ELF-1 (cell line): Measurements from ENCODE around the gene RBMS3.
"Not testable (repeated sequence)": the region's sequence is repeated elsewhere in the genome, so short reads cannot be mapped to it uniquely, and the experiment has no call there.

Experiments
- DNase-seq: peaks from one replicate; pipeline ENCODE4 v3.0.0-alpha.2; 2016; ENCODE audit warnings: low read depth, low spot score

RBMS3 gene

GRCh38 chr3:29311795-29312194, 30.9 kb downstream of the RBMS3 start:
- DNase-seq: no peak

DNA sequence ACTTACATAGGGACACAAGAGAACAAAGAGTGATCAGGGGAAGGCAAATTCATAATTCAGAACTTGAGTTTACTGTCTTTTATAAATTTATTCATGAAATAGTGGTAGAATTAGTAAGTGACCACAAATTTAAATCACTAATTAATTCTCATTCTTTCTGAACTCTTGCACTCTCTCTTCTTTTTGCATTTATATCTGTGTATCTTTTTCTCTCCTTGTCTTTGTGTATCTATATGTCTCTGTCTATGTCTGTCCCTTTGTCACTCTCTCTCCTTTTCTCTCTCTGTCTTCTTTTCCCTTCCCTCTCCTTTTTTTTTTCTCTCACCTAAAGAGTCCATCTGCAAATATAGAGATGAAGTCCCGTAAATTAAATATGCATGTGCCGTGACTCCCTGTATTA, 31.5 kb downstream of the RBMS3 start:
- no peak for DNase-seq

- DNase-seq: no peak
Observed at GRCh38 chr3:29312960-29313452, 32.1 kb downstream of the RBMS3 start.

- DNase-seq: no peak
Observed at GRCh38 chr3:29313981-29314726, 33.3 kb downstream of the RBMS3 start.

DNA sequence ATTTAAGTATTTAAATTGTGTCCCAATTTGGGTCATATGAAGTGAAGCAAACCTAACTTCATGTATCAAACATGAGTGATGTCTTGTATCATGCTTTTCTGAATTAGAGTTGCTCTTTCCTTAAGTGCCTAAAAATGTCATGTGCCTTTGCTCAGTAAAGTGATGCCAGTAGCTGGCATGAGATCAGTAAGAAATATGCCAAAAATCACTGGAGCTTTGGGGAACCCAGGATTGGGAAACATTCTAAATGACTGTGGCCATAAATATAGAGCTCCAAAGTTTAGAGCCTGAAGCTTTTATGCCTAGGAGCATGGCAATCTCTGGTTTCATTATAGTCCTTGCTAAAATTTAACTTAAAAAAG, 33.8 kb downstream of the RBMS3 start:
- no peak for DNase-seq

DNA sequence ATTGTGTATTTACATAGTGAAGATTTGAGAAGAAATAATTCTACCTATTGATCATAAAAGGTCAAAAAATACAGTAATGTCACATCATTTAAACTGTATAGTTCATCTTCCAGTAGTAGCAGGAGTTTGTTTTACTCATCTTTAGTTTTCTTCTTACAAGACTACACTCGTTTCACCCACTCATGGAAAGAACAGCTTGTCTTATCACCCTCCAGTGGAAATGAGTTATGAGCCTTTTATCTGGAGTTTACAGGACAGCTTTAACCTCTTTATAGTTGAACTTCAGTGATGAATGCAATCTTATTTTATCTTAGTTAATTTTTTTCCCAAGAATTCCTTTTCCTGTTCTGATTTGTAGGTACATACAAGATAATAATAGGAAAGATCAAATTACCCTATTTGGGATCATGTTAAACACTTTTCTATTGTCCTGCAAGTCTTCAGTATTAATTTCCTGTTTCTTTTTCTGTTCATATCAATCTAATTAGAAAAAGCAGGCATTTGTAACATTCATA, 36.8 kb downstream of the RBMS3 start:
- no peak for DNase-seq

DNA sequence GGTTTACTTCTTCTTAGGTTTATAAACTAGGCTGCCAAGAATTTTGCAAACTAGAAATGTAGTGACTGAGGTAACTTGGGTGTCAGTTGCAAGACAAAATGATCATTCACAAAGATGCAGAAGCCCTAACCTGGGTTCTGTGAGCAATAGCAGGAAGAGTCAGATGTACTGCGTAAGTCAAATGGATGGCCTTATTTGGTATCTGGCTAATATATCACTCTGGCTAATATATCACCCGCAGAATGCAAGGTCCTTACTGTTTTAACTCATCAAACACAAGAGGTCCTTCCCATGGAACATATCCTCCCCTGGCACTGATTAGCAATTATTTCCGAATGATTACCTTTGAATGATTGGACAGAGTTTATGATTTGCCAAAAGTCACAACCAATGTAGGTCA, 37.4 kb downstream of the RBMS3 start:
- no peak for DNase-seq

DNA sequence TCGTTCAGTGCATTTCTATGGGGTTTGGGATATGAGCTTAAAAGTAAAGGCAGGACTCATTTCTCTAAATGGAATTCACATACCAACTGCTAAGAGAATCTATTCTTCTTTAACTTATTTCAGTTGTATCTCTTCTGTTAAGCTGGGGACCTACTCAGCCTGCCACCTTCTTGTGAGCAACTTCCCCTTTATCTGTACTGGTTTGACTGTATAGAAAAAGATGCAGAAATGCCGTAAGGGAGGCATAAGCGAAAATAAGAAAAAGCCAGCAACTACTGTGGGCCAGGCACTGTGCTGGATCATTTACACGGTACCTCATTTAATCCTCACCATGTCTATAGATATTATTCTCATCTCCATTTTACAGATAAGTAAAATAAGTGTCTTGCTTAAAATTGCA, 38.4 kb downstream of the RBMS3 start:
- no peak for DNase-seq

GRCh38 chr3:29319798-29320197, 38.9 kb downstream of the RBMS3 start:
- no peak for DNase-seq

GRCh38 chr3:29322586-29322985, 41.7 kb downstream of the RBMS3 start:
- DNase-seq: no peak

- DNase-seq: no peak
Observed at GRCh38 chr3:29324180-29324651, 43.3 kb downstream of the RBMS3 start.

GRCh38 chr3:29326540-29326939, 45.7 kb downstream of the RBMS3 start:
- not testable (repeated sequence) for DNase-seq

DNA sequence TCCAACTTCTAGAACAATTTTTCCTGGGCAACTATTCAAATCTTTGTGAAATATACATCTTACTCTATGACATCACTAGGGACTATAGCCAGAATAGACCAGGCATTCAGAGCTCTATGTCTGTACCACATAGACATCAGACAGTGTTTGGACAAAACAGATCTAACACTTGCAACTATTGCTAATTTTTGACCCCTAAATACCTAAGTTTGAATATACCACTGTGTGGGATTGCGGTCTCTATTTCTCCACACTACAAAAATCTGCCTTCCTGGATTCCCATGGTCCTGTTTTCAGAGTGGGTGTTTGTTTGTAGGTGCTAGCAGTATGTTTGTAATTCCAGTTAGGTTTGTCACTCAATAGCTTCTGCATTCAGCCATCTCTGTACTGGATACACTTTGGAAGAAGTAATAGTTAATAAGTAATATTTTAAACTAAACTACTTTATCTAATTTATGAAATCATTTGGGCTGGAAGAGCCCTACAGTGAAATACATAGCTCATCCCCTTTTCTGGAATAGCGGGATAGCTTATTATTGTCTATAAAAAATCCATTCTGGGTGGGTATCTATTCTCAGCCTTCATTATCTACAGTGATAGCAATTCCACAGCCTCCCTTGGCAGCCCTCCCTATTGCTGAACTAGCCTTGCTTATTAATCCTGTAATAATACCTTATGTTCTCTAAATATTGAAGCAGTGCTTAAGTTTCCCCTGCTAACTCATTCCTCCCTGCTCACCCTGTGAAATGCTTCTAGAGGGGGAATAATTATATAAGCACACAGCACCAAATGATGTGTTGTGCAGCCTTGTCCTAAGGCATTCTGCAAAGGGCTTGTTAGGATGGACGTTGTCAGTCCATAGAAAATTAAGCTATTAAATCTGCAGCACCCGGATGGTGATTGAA, 49.4 kb downstream of the RBMS3 start:
- DNase-seq: no peak

- DNase-seq: no peak
Observed at GRCh38 chr3:29331035-29331434, 50.2 kb downstream of the RBMS3 start.

GRCh38 chr3:29331456-29332194, 50.8 kb downstream of the RBMS3 start:
- DNase-seq: no peak

GRCh38 chr3:29332195-29332637, 51.3 kb downstream of the RBMS3 start:
- DNase-seq: no peak

DNA sequence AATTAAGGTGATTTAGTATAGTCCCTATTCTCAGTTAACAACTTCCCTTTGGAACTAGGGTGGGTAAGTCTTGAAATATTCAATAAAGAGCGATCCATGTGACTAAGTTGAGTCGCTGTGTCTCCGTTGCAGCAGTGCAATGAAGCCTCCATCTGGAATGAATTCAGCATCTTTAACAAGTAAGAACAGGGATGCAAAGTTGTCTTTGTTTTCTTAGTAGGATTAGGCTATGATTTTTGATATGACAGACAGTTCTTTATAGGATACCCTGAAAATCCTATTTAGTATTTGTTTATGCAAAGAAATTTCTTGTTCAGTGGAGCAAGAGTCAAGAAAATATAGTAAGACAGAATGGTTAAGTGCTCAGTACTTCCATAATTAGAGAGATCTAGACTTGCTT, 52.7 kb downstream of the RBMS3 start:
- DNase-seq: no peak

DNA sequence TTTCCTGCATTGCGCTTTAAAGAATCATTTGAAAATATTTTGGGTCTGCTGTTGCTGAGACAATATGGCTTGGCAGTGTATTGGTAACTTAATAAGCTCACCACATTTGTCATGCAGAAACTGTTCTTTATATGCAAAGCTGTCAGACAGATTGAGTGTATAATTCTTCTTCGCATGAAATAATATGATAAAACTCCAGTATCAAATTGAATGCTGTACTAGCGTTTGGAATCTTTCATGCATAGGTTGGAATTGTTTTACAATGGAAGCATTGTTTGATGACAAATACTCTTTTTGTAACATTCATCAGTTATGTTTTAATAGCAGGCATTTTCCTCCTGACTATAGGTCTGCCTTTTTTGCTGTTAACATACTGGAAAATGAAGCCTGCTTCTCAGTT, 53.8 kb downstream of the RBMS3 start:
- no peak for DNase-seq

- peak; percentile 70 for DNase-seq
Observed at GRCh38 chr3:29335438-29335837, 54.6 kb downstream of the RBMS3 start.

DNA sequence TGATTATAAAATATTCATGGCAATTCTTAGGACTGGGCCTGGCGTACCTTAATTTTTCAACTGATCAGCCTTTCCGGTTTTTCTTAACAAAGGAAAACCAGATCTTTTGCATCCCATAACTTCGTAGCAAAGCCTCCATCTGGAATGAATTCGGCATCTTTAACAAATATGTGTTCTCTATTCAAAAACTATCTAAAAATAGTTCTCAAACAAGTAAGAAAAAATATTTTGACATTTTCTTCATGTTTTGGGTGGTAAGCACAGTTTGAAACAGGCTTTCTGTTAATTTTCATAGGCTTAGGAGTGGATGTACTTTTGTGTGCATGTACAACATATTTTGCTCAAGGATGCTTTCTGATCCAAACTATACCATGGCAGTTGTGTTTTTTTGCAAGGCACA, 55.1 kb downstream of the RBMS3 start:
- DNase-seq: no peak

GRCh38 chr3:29337565-29337964, 56.7 kb downstream of the RBMS3 start:
- DNase-seq: no peak

GRCh38 chr3:29338377-29338776, 57.5 kb downstream of the RBMS3 start:
- DNase-seq: no peak
